ENCODE data around the gene NUTM2F.
"Not testable (repeated sequence)": the region's sequence is repeated elsewhere in the genome, so short reads cannot be mapped to it uniquely, and the experiment has no call there.

The NUTM2F gene

GRCh38 chr9:94328544-94328943 is at the start of gene NUTM2F:
Gene NUTM2F, minus strand, starts transcription at chr9:94328644. Its CDS starts 21 bp downstream, at chr9:94328623.
- not testable (repeated sequence) for TF ChIP-seq CTCF (IDR thresholded peaks at IDR 0.05)

GRCh38 chr9:94303321-94303720 is 25.1 kb downstream of the NUTM2F start:
- no peak for TF ChIP-seq CTCF (IDR thresholded peaks at IDR 0.05)

- TF ChIP-seq CTCF (IDR thresholded peaks at IDR 0.05), result no peak
Measured at GRCh38 chr9:94302426-94302825, 26.0 kb downstream of the NUTM2F start.

GRCh38 chr9:94301583-94301982 is 26.9 kb downstream of the NUTM2F start:
- TF ChIP-seq CTCF (IDR thresholded peaks at IDR 0.05), result no peak

GRCh38 chr9:94300470-94301301 is 27.8 kb downstream of the NUTM2F start:
- TF ChIP-seq CTCF (IDR thresholded peaks at IDR 0.05), result no peak

GRCh38 chr9:94298949-94299599 is 29.4 kb downstream of the NUTM2F start:
- no peak for TF ChIP-seq CTCF (IDR thresholded peaks at IDR 0.05)

GRCh38 chr9:94289691-94290090 is 38.8 kb downstream of the NUTM2F start:
- no peak for TF ChIP-seq CTCF (IDR thresholded peaks at IDR 0.05)
